ENCODE data around the gene ZNF586. TPM values are rescaled to one million over a fixed set of nuclear protein-coding genes. Genes with fewer than 3 reads are reported as not detected.
A peak's percentile ranks its signal among the peaks of the same experiment; 100 is the strongest.

ZNF586 gene
- total and polyA plus RNA-seq, 4 donors = 3.7 to 17.9 (median 8.2) TPM

GRCh38 chr19:57825511-57825910, 56.0 kb downstream of the ZNF586 start:
- Histone ChIP-seq H3K27me3 (ENCODE audit: control insufficient read depth in 1 of 2, insufficient read depth in 2 of 2, low read length in 1 of 2) (no peaks in the 10 kb centered on the region), H3K4me1 (ENCODE audit: control insufficient read depth in 1 of 2, insufficient read depth in 2 of 2, low read length in 2 of 2) (no peaks in the 10 kb centered on the region), H3K27ac (ENCODE audit: low read depth in 1 of 2, low read length in 2 of 2) (no peak overlapping the region), H3K9me3 (ENCODE audit: control insufficient read depth, low read length) (peaks cover 1% of the 10 kb centered on the region), H3K36me3 (ENCODE audit: control insufficient read depth in 1 of 2, insufficient read depth in 2 of 2, low read length in 1 of 2) (no peaks in the 10 kb centered on the region), H3K4me3 (ENCODE audit: low read length in 2 of 2) (no peak overlapping the region)
- ATAC-seq (ENCODE audit: low FRiP score) (no peak), DNase-seq (no peak)
- 91 to 94% methylated on average over 6 of the region's 6 CpGs for WGBS, 2 donors
- intact Hi-C loops (cut with DNase I) = no loop called here

- intact Hi-C loops (cut with DNase I) = no loop called here
- DNase-seq = no peak
- H3K27me3 ChIP-seq (ENCODE audit: control insufficient read depth in 1 of 2, insufficient read depth in 2 of 2, low read length in 1 of 2) = no peaks in the 10 kb centered on the region
- peaks cover 1% of the 10 kb centered on the region for H3K9me3 ChIP-seq (ENCODE audit: control insufficient read depth, low read length)
- no peak for ATAC-seq (ENCODE audit: low FRiP score)
- no peaks in the 10 kb centered on the region for H3K36me3 ChIP-seq (ENCODE audit: control insufficient read depth in 1 of 2, insufficient read depth in 2 of 2, low read length in 1 of 2)
- H3K4me3 ChIP-seq (ENCODE audit: low read length in 2 of 2) = no peak overlapping the region
- no peak overlapping the region for H3K27ac ChIP-seq (ENCODE audit: low read depth in 1 of 2, low read length in 2 of 2)
- WGBS, 2 donors = 33 to 38% methylated on average over 5 of the region's 5 CpGs
- H3K4me1 ChIP-seq (ENCODE audit: control insufficient read depth in 1 of 2, insufficient read depth in 2 of 2, low read length in 2 of 2) = no peaks in the 10 kb centered on the region
These were observed 59.8 kb downstream of the ZNF586 start for GRCh38 chr19:57829316-57829715.

- peak within 1 kb of the TSS in 1 of 2 donors; percentile 17 for H3K4me3 ChIP-seq (ENCODE audit: low read length in 2 of 2)
- H3K27me3 ChIP-seq (ENCODE audit: control insufficient read depth in 1 of 2, insufficient read depth in 2 of 2, low read length in 1 of 2) = no peaks in the 10 kb centered on the region
- 9 to 11% methylated on average over 22 of the region's 22 CpGs for WGBS, 2 donors
- no peaks in the 10 kb centered on the region for H3K36me3 ChIP-seq (ENCODE audit: control insufficient read depth in 1 of 2, insufficient read depth in 2 of 2, low read length in 1 of 2)
- intact Hi-C loops (cut with DNase I) = no loop called here
- peaks cover 1% of the 10 kb centered on the region for H3K9me3 ChIP-seq (ENCODE audit: control insufficient read depth, low read length)
- peak; percentile 78 to 80 for DNase-seq
- H3K27ac ChIP-seq (ENCODE audit: low read depth in 1 of 2, low read length in 2 of 2) = peak within 1 kb of the TSS in 1 of 2 donors; percentile 32
- no peaks in the 10 kb centered on the region for H3K4me1 ChIP-seq (ENCODE audit: control insufficient read depth in 1 of 2, insufficient read depth in 2 of 2, low read length in 2 of 2)
- peak; percentile 88 for ATAC-seq (ENCODE audit: low FRiP score)
These were observed 60.7 kb downstream of the ZNF586 start, which contains the start of gene ZNF587B for GRCh38 chr19:57830071-57830602. TSS of gene ZNF587B (plus strand) at chr19:57830299. CDS start at chr19:57830529, 230 bp downstream.

Other genes with a start within 250 kb of the ZNF586 start
- 1 to 10 TPM; 6.2 to 7.6 TPM for gene ZNF549, start 242.3 kb upstream of the ZNF586 start, total RNA-seq
- 1 to 10 TPM; 1.1 to 3.8 TPM for gene ZNF549, start 242.3 kb upstream of the ZNF586 start, polyA plus RNA-seq
- gene ZNF550, start 209.8 kb upstream of the ZNF586 start, total RNA-seq = 1 to 10 TPM; 4.9 to 8.9 TPM
- 1 to 10 TPM; 2.4 to 3.3 TPM for gene ZNF550, start 209.8 kb upstream of the ZNF586 start, polyA plus RNA-seq
- 1 to 10 TPM; 4.0 to 6.1 TPM for gene ZNF416, start 190.8 kb upstream of the ZNF586 start, total RNA-seq
- gene ZNF416, start 190.8 kb upstream of the ZNF586 start, polyA plus RNA-seq = 1 to 10 TPM; 1.5 to 2.5 TPM
- gene ZIK1, start 185.5 kb upstream of the ZNF586 start, total RNA-seq = 1 to 10 TPM; 3.5 to 6.3 TPM
- gene ZIK1, start 185.5 kb upstream of the ZNF586 start, polyA plus RNA-seq = 1 to 10 TPM in 1 of 2 donors, not detected in 1; 2.4 TPM
- 1 to 10 TPM; 2.3 to 2.5 TPM for gene ZNF530, start 169.8 kb upstream of the ZNF586 start, total RNA-seq
- gene ZNF530, start 169.8 kb upstream of the ZNF586 start, polyA plus RNA-seq = 1 to 10 TPM in 1 of 2 donors, not detected in 1; 1.6 TPM
- 10 to 100 TPM; 13.1 to 16.6 TPM for gene ZNF134, start 155.4 kb upstream of the ZNF586 start, total RNA-seq
- 1 to 10 TPM; 2.4 to 8.1 TPM for gene ZNF134, start 155.4 kb upstream of the ZNF586 start, polyA plus RNA-seq
- gene ZNF211, start 136.5 kb upstream of the ZNF586 start, total RNA-seq = 10 to 100 TPM in 1 of 2 donors, 1 to 10 TPM in 1; 8.9 to 14.8 TPM
- 10 to 100 TPM in 1 of 2 donors, 1 to 10 TPM in 1; 1.3 to 10.2 TPM for gene ZNF211, start 136.5 kb upstream of the ZNF586 start, polyA plus RNA-seq
- not detected for gene ZSCAN4, start 100.7 kb upstream of the ZNF586 start, total RNA-seq
- gene ZSCAN4, start 100.7 kb upstream of the ZNF586 start, polyA plus RNA-seq = under 1 TPM in 1 of 2 donors, not detected in 1; 0.50 TPM
- gene ZNF551, start 87.7 kb upstream of the ZNF586 start, total RNA-seq = 1 to 10 TPM; 6.4 to 8.5 TPM
- gene ZNF551, start 87.7 kb upstream of the ZNF586 start, polyA plus RNA-seq = 1 to 10 TPM; 1.2 to 2.0 TPM
- 1 to 10 TPM; 2.3 to 6.4 TPM for gene ZNF154, start 60.5 kb upstream of the ZNF586 start, total RNA-seq
- gene ZNF154, start 60.5 kb upstream of the ZNF586 start, polyA plus RNA-seq = 1 to 10 TPM in 1 of 2 donors, under 1 TPM in 1; 0.88 to 5.2 TPM
- 1 to 10 TPM; 2.9 to 5.4 TPM for gene ZNF671, start 42.1 kb upstream of the ZNF586 start, total RNA-seq
- gene ZNF671, start 42.1 kb upstream of the ZNF586 start, polyA plus RNA-seq = 1 to 10 TPM; 1.1 to 5.2 TPM
- 10 to 100 TPM in 1 of 2 donors, 1 to 10 TPM in 1; 7.8 to 13.6 TPM for gene ZNF776, start 22.9 kb upstream of the ZNF586 start, total RNA-seq
- gene ZNF776, start 22.9 kb upstream of the ZNF586 start, polyA plus RNA-seq = 1 to 10 TPM; 4.8 to 5.4 TPM
- gene ZNF552, start 45.2 kb downstream of the ZNF586 start, total RNA-seq = 1 to 10 TPM; 8.0 to 8.5 TPM
- 1 to 10 TPM; 4.5 to 6.1 TPM for gene ZNF552, start 45.2 kb downstream of the ZNF586 start, polyA plus RNA-seq
- 10 to 100 TPM; 14.1 to 15.8 TPM for gene ZNF587B, start 60.6 kb downstream of the ZNF586 start, total RNA-seq
- 1 to 10 TPM; 1.5 to 4.6 TPM for gene ZNF587B, start 60.6 kb downstream of the ZNF586 start, polyA plus RNA-seq
- gene ZNF587, start 80.2 kb downstream of the ZNF586 start, total RNA-seq = 10 to 100 TPM; 24.9 to 40.8 TPM
- gene ZNF587, start 80.2 kb downstream of the ZNF586 start, polyA plus RNA-seq = 1 to 10 TPM; 3.4 to 9.6 TPM
- gene ZNF814, start 119.4 kb downstream of the ZNF586 start, total RNA-seq = 10 to 100 TPM; 11.1 to 15.1 TPM
- gene ZNF814, start 119.4 kb downstream of the ZNF586 start, polyA plus RNA-seq = 1 to 10 TPM; 1.1 to 6.1 TPM
- gene ZNF417, start 146.9 kb downstream of the ZNF586 start, total RNA-seq = 10 to 100 TPM; 15.7 to 23.5 TPM
- gene ZNF417, start 146.9 kb downstream of the ZNF586 start, polyA plus RNA-seq = 1 to 10 TPM; 2.0 to 4.2 TPM
- 10 to 100 TPM in 1 of 2 donors, 1 to 10 TPM in 1; 5.2 to 10.1 TPM for gene ZNF418, start 165.7 kb downstream of the ZNF586 start, total RNA-seq
- gene ZNF418, start 165.7 kb downstream of the ZNF586 start, polyA plus RNA-seq = 1 to 10 TPM; 1.6 to 4.9 TPM
- gene ZNF256, start 178.0 kb downstream of the ZNF586 start, total RNA-seq = 1 to 10 TPM; 5.7 to 6.7 TPM
- 1 to 10 TPM in 1 of 2 donors, under 1 TPM in 1; 0.75 to 3.7 TPM for gene ZNF256, start 178.0 kb downstream of the ZNF586 start, polyA plus RNA-seq
- gene C19orf18, start 204.9 kb downstream of the ZNF586 start, total RNA-seq = 1 to 10 TPM; 1.0 to 2.0 TPM
- 1 to 10 TPM in 1 of 2 donors, not detected in 1; 2.9 TPM for gene C19orf18, start 204.9 kb downstream of the ZNF586 start, polyA plus RNA-seq
- gene ZNF606, start 233.1 kb downstream of the ZNF586 start, total RNA-seq = 10 to 100 TPM in 1 of 2 donors, 1 to 10 TPM in 1; 9.9 to 21.0 TPM
- gene ZNF606, start 233.1 kb downstream of the ZNF586 start, polyA plus RNA-seq = 10 to 100 TPM in 1 of 2 donors, 1 to 10 TPM in 1; 4.8 to 12.0 TPM